HG03060 (cell line): Measurements from ENCODE around the gene KCNAB2.

Experiments
- ATAC-seq: cut with Tn5 transposase; IDR thresholded peaks from one replicate; pipeline ENCODE4 v1.9.1; 2021; ENCODE audit warnings: low read depth, moderate number of reproducible peaks; ENCODE audit not compliant: unreplicated experiment

Gene KCNAB2

DNA sequence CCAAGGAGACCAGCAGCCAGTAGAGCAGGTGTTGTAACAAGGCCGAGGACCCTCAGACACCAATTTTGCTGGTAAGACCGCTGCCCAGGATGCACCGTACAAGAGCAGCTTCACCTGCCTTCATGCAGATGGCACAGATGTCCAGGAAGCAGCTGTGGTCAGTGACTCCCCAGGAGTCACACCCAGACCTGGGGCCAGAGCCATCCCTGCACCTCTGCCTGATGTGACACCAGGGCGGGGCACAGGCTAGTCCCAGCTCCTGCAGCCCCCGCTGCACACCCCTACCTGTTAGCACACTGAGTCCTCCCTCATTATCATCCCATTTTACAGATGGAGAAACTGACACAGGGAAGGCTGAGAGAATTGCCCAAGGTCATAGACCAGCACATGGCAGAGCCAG is 16.3 kb upstream of the KCNAB2 start:
- no peak for ATAC-seq

DNA sequence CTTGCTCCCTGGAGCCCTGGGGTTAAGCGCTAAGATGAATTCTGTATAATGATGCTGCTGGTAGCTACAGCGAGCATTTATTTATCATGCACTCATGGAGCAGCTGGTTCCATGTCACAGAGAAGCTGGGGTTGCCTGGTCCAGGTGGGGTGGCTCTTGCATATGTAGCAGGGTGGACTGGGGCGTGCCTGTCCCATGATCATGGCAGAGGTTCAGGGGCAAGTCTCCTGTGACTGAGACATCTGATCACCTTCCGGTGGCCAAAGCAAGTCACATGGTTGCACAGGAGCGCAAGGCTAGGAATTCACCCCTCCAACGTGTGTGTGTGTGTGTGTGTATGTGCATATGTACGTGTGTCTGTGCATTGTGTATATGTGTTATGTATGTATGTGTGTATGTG is 15.6 kb upstream of the KCNAB2 start:
- no peak for ATAC-seq

DNA sequence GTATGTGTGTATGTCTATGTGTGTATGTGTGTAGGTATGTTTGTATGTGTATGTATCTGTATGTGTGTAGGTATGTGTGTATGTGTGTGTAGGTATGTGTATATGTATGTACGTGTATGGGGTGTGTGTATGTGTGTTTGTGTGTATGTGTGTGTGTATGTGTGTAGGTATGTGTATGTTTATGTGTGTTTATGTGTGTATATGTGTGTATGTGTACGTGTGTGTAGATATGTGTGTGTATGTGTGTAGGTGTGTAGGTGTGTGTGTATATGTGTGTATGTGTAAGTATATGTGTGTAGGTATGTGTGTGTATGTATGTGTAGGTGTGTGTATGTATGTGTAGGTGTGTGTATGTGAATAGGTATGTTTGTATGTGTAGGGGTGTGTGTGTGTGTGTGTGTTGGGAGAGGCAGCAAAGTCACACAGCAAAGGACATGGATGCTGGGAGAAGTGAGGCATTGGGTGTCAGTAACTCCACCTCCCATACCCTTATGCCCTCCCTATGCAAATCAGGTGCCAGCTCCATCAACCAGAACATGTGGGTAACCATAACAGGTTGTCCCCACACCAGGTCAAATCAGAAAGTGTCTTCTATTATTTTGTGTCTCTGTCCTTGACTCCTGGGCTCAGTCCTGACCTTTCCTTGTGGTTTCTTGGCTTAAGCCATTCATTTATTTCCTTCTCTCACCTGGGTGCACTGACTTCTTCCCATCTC is 15.0 kb upstream of the KCNAB2 start:
- no peak for ATAC-seq

DNA sequence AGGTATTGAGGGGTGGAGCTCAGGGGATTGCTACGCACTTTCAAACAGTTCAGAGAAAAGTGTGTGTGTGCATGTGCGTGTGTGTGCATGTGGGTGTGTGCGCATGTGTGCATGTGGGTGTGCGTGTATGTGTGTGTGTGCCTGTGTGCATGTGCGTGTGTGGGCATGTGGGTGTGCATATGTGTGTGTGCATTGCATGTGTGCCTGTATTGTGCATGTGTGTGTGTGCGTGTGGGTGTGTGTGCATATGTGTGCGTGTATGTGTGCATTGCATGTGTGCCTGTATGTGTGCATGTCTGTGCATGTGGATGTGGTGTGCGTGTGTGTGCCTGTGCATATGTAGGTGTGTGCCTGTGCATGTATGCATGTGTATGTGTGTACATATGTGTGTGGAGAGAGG is 12.6 kb upstream of the KCNAB2 start:
- ATAC-seq: no peak

DNA sequence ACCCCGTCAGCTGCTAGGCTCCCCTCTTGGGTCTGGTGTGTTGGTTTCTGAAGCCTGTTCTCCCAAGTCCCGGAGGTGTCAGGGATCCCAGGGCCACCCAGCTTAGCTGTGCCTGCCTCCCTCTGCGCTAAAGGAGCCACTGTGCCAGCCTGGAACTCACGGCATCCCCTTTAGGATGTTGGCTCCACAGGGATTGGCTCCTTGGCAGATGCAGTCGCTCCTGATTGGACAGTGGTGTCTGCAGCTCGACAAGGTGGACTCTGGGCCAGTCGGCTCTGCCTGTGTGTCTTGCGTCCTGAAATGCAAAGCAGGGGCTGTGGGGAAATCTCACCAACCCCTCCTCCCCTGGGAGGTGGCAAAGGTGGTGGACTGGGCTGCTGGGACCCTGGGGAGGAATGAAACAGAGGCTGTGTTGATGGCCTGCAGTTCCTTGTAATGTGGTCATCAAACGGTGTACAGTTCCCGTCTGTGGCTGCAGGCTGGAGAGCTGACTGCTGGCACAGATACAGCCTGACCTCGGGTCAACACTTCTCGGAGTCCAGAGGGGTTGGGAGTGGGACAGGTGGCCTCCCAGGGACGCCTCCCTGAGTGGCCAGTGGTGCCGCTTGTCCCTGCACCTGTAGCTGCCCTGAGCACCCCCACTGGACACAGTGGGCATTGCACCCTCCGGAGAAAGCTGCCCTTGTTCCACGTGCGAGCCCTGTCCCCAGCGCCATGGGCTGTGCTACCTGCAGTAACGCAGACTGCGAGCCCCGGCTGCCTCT is 11.5 kb upstream of the KCNAB2 start:
- ATAC-seq: no peak

DNA sequence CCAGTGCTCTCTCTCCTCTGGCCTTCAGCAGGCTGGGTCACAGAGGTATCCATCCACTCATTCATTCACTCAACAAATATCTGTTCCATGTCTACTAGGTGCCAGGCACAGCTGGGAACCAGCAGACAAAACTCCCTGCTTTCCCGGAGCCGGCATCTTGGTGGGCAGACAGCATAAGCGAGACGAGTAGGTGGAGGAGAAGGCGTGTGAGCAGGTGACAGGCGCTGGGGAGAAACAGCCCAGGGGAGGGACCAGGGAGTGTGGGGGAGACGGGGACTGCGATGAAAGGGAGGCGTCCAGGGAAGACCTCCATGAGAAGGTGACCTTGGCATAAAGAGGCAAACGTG is 11.0 kb upstream of the KCNAB2 start:
- ATAC-seq: no peak

DNA sequence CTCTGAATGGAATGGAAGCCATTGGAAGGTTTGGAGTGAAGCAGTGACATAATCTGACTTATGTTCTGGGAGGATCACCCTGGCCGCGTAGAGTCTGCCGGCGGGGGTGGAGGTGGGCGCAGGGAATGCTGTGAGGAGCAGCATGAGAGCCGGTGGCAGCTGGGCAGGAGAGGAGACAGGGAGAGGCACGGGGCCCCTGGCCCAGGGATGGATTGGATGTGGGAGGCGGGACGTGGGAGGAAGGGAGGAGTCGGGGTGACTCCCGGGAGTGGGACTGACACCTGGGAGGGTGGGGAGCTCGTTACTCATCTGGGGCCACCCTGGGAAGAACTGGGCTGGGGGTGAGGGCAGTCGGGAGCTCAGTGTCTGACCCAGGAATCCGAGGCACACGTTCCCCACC is 10.4 kb upstream of the KCNAB2 start:
- ATAC-seq: no peak

DNA sequence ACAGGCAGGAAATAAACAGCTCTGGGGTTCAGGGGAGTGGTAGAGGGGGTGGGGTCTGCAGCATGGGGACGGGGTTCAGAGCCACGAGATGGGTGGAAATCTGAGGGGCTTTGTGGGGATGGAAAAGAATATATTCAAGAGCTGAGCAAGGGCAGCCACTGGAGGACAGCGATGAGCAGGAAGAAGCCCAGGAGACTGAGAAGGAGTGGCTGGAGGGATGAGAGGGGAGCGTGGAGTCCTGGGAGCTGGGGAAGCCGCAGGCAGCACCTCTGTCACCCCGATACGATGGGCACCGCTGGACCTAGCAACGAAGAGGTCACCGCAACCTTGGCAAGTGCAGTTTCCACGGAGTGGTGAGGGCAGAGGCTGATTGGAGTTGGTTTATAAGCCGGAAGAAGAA is 10.0 kb upstream of the KCNAB2 start:
- ATAC-seq: no peak

DNA sequence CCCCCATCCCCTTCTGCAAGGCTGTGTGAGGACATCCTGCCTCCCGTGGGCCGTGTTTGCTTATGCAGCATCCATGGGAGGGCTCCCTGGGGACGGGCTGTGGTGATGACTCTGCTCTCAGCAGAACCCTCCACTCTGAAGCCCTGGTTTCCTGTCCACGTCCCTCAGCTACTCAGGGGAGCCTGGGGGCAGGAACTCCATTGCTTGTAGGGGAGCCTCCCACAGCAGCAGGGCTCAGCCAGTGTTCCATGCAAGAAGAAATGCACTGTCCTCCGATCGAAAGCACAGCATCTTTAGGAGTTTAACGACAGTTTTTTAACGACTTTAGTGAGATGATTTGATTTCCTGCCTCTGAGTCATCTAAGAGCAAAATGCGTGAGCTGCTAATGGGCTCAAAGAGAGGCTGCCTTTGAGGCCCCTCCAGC is 8.3 kb upstream of the KCNAB2 start:
- ATAC-seq: no peak

DNA sequence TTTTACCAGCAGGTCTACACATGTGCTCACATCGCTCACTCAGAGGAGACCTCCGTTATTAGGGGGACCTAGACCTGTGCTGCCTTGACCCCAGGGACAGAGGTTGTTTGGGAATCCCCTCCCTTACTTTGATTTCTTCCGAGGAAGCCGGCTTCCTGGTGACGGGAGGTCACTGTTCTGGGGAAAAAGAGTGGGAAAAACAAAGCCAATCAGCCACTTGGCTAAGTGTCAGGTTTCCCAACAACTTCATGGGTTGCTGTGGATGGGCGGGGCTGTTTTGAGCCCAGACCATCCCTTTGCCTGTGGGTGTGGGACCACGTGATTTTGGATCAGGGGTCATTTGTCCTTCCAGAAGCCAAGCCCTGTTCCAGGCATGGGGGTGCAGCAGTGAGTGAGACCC is 7.1 kb upstream of the KCNAB2 start:
- no peak for ATAC-seq

DNA sequence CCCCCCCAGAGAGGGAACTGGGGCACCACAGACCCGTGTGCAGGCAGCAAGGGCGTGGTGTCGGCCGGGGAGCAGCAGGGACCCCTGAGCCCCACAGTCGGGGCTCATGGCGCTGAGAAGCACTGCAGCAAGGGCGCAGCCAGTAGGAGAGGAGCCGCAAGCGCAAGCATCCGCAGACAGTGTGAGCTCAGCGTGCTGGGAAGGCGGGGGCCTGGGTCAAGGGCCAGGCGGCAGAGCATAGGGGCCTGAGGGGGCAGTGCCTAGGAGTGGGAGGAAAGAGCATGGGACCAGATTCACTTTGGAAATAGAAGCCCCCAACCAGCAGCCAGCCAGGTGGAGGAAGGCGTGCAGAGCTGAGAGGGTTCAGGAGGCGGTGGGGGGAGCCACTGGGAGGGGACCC is 6.7 kb upstream of the KCNAB2 start:
- no peak for ATAC-seq

DNA sequence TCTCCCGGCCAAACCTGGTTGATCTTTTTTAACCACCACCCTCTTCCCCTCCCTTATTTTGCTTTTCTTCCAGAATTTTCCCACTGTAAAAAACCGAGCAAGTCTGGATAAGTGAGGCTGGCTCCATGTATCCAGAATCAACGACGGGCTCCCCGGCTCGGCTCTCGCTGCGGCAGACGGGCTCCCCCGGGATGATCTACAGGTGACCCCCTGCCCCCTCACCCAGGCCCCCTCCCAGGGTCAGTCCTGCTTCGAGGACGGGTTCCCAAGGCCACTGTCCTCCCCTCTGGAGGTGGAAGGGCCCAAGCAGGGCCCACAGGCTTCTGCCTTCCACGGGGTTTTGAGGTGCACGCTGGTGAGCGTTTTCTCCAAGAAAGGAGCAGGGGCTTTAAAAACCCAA is 5.2 kb upstream of the KCNAB2 start:
- ATAC-seq: no peak

DNA sequence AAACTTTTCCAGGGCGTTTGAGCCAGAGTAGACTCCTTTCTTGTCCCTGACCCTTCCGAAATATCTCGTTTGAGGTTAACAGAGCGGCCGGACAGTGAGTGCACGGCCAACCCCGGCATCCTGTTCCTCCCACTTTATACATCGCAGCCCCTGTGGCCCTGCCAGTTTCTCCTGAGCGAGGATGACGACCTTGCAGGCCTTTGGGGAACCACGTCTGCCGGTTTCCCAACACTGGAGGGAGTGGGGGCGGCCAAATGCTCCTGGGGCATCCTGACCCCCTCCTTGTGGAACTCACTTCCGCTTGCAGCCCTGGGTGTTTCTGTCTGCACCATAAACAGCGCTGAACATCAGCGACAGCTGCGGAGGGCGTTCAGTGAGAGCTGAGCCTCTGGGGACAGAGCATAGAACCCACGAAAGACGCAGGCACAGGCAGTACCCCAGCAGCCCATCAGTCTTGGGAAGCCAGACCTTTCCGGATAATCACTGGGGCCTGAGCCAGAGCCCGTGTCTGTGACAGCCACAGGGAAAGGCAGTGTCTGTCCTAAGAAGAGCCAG is 4.8 kb upstream of the KCNAB2 start:
- no peak for ATAC-seq

DNA sequence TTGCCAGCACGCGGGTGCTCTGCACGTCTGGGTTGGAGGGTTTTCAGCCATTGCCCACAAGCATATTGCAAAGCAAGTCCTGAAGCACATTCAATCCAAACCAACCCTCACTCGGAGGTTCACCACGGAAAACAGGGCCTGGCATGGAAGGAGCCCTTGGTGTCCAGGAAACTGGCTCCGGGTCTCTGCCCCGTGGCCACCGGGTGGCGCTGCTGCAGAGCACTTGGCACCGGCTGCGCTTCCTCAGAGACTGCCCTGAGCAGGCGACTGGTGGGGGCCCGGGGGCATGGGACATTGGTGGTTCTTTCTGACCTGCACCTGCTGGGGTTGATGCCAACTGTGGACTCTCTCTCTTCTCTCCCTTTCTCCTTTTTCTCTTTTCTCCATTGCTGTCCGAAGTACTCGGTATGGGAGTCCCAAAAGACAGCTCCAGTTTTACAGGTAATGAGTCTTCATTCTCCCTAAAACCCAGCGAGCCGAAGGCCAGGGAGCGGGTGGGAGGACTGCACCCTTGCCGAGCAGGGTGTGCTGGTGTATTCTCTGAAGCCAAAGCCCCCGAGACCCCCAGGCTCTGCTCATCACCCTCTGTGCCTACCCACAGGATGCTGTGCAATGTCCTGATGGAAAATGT is 4.1 kb upstream of the KCNAB2 start:
- no peak for ATAC-seq

DNA sequence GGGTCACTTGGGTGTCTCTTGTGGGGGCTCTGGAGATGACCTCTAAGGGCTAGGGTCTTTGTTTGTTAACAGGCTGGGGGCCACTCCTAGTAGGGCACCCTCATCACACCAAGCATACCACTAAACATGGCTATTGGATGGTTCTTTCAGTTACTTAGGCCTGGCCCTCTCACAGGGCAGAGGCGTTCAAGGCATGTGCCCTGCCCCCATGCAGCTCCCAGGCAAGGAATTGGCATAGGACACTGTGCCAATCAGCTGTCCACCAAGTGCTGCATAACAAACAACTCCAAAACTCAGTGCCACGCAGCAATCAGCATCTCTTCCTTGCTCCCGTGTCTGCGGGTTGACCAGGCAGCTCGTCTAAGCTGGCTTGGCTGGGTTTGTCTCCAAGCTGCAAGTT is 2.1 kb upstream of the KCNAB2 start:
- ATAC-seq: no peak

DNA sequence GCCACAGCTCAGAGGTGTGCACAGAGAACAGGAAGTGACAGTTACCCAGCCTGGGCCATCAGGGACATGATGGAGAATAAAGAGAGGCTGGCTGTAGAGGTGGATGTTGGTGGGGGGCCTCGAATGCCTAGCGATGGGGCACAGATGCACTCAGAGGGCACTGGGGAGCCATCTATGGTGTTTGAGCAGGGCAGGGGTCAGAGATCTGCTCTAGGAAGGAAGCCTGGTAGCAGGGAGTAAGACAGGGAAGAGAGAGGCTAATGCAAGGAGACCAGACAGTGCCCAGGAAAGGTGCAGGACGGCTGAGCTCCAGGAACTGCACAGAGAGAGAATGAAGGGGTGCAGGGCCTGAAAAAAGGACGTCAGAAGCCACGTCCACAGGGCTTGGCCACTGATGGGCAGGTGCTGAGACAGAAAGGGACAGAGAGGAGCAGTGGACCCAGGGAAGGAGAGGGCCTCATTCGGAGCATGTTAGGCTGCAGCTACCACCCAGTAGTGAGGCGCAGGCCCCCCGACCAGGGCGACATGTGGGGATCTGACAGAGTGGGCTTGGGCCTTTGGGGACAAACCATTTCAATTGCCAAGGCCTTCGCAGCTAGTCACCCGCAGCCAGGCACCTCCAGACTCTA is 1.1 kb upstream of the KCNAB2 start:
- no peak for ATAC-seq

DNA sequence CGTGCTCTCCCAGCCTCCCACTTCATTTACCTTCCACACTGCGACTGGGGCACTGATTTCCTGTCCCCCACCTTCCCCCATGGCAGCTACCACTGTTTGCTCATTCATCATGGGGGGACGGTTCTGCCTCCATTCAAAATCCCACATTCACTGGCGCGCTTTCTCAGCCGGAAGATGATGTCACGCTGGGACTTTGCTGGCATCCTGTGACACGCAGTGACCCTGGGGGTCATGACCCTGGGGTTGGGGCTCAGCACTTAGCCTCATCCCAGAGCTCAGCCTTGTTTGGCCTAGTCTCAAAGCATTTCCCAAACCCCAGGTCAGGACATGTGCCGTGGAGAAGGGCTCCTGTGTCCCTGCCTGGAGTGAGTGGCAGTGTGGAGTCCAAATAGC is 582 bp upstream of the KCNAB2 start:
- no peak for ATAC-seq

DNA sequence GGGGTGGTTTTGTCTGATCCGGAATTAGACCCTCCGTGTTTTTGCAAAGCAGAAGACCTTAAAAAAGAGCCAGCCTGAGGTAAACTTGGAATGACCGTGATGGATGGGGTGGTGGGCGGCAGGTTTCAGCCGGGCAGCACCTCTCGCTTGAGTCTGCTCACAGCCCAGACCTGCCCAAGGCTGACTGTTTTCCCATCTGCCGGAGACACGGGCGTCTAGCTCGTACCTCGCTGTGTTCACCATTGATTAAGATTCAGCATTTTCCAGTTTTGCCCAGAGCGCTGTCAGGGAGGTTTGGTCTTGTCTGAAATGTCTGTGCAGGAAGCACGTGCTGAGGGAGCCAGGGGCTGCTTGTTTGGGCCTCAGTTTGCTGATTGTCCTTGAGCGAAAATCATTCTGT is 591 bp downstream of the KCNAB2 start:
- no peak for ATAC-seq

DNA sequence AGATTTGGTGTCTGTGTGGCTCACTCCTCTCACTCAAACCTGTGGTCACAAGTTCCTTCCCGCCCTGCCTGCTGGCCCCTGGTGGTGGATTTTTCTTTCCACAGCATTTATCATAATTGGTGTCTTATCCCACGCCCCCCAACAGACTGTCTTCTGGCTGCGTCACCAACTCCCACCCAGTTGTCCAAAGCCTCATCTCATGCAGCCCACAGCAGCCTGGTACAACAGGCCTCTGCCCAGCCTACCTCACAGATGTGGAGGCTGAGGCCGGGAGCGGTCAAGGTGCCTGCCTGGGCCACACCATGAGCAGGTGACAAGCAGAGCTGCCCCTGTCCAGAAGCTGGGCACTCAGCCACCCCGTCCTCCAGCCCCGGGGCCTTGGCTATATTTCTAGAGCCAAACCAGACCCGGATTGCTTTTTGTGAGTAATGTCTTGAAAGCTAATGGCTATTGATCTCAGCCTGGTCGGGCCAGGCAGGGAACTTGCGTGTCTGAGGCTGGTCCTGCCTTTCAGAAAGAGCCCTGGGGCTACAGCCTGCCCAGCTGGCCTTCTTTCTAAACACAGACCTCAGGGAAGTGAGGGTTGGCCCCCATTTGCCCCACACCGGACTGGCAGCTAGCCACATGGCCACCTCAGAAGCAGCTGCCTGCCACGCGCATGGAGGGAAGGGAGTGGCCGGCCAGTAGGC is 2.6 kb downstream of the KCNAB2 start:
- no peak for ATAC-seq

DNA sequence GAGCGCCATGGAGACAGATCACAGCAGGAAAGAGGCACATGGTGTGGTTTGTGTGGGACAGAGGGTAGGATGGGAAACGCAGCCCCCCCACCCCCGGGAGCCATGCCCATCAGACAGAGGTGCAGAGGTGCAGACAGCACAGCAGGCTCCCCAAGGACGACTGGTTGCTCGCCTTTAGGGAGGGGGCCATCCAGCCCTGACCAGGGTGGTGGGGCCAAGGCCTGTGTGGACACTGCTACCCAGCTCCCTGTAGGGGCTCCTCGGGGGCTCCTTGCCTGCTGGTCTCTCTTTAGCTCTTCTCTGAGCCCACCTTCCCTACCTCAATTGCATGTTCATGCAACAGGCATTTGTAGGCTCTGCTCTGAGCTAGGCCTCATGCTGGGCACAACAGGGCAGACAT is 3.7 kb downstream of the KCNAB2 start:
- ATAC-seq: no peak

DNA sequence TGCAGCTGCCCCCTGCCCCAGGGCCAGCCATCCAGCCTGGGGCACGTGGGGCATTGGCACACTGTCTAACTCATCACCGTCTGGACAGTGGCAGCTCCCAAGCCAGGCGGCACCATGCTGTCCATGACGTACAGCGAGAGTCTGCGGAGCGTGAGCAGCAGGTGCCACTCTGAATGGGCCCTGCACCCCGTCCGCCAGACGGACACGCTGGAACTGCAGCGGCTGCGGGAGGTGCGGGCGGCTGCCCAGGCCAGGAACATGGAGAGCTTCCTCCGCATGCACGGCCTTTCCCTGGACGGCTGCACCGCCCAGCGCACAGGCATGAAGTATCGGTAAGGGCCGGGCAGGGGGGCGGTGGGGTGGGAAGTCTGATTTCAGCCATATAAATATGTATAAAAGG is 5.7 kb downstream of the KCNAB2 start:
- ATAC-seq: no peak
